Stimulated activated CD8-positive, alpha-beta memory T cell treated with anti-CD3 and anti-CD28 coated beads, Interleukin-12 subunit alpha, Interleukin-12 subunit beta, amount 100 ng/mL, for 4 hours (primary cell): ENCODE results near the gene ZSWIM8.

Experiments
- DNase-seq: peaks from one replicate; pipeline ENCODE4 v3.0.0-alpha.2; 2020; ENCODE audit warnings: low read depth

Gene ZSWIM8

GRCh38 chr10:73841061-73841421, 55.6 kb downstream of the ZSWIM8 start:
- no peak for DNase-seq

DNA sequence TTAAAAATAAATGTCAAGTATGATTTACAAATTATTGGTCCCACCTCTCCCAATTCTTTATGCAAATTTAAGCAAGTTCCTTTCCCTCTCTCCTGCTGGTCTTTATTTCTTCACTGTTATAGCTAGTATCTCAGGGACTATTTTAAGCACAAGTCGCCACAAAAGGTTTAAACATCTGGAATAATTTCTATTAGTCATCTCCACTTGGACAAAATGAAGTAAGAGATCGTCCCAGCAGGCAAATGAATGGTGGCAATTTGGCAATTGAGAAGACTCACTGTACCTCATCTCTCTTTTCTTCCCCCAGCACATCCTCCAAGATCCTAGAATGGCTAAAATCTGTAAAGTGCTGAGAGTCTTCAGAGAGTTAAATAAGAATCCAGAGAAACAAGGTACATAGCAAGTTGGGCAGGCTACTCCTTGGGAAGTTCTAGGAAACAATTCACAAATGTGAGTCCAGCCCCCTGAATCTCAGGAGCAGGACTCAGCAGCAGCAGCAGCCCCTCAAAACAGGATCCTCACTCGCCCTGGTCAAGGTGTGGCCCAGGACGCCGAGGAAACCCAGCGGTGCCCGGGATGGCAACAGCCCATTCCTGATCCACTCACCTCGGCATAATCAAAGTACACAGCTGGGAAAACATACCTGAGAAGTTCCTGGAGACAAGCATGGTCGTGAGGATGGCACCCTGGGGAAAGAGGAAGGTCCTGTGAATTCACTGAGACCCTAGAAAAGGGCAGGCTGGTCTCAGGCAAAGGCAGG, 56.3 kb downstream of the ZSWIM8 start:
- no peak for DNase-seq

- DNase-seq: no peak
Observed at GRCh38 chr10:73842349-73842748, 56.9 kb downstream of the ZSWIM8 start.

GRCh38 chr10:73843261-73843660, 57.9 kb downstream of the ZSWIM8 start:
- no peak for DNase-seq

- DNase-seq: no peak
Observed at GRCh38 chr10:73847031-73847430, 61.6 kb downstream of the ZSWIM8 start.

DNA sequence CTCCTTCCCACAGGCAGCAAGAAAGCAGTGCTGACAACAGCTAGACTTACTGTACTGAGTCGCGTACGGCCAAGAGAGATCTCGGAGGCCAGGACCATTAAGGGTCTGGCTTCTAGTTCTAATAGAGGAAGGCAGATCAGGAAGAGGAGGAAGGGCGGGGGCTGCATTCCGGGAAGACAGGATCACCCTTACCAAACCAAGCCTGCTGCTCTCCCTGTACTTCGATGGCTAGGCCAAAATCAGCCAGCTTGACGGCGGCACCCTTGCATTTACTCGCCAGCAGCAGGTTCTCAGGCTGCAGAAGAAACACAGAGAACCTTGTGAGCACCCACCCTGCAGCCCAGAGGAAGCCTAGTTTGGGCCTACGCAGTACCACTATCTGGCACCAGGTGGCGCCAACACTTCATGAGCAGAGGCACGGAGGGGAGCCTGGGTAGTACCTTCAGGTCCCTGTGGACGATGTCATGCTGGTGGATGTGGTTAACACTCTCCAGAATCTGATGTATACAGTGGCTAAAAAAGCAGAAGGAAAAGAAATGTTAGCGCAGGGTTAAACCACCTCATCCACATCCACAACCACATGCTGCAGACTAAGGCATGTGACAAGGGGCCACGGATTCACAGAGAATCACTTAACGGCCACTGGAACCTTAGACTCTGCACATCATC, 63.5 kb downstream of the ZSWIM8 start:
- DNase-seq: peak; percentile 79

GRCh38 chr10:73850211-73850610, 64.8 kb downstream of the ZSWIM8 start:
- no peak for DNase-seq

DNA sequence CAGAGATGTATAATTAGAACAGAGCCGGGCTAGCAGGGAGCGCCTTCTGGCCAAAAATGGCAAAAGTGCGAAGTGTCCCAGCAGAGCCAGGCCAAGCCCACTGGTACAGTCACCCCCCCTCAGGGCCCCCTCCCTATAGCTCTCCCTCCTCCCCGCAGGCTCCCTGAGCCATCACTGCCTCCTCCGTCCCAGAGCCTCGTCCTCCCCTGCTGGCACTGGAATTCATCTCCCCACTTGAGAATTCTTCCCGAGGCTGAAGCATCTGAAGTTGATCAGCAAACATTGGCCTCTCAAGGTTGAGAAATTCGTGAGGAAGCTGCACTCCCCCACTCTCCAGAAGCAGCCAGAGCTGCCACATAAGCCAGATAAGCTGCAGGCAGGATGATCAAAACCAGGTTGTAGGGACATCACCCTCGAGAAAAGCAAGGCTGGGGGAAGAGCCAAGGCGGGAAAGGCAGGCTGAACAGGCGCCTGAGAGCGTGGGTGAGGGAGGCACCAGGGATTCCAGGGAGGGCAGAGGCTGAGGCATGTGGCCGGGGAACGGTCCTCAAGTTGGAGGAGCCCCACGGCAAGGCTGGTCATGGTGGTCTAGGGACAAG, 65.6 kb downstream of the ZSWIM8 start:
- no peak for DNase-seq
